H1 (cell line): ENCODE results near the gene RABGGTA. TPM values are rescaled to one million over a fixed set of nuclear protein-coding genes. Genes with fewer than 3 reads are reported as not detected.

Source experiments
- CTCF ChIA-PET: fragments of 300-600 bp; sonication (Branson Sonifier 250); formaldehyde crosslinking; loops from one replicate; lab custom pipeline; 2021; ENCODE audit not compliant: partially characterized antibody; lab: Charles Lee
- POLR2A ChIA-PET: fragments of 300-600 bp; sonication (Branson Sonifier 250); formaldehyde crosslinking; loops from one replicate; lab custom pipeline; 2021; ENCODE audit warnings: inconsistent platforms; ENCODE audit not compliant: partially characterized antibody; lab: Charles Lee
- DNase-seq, 2 experiments: peaks; one replicate each; pipeline versions ENCODE4 v3.0.0 to v3.0.0-alpha.2; 2010 to 2022; ENCODE audit warnings: low spot score in 2 of 2, low read depth in 1 of 2, mixed read lengths in 1 of 2
- FAIRE-seq: peaks from 2 replicates; lab custom pipeline; 2011; peaks lifted over from hg19 to GRCh38; lab: Jason Lieb, UNC
- H2AFZ ChIP-seq: 2 replicates; pipeline ENCODE4 v1.8.1; 2012; ENCODE audit warnings: low read length, inconsistent platforms
- H2AK5ac ChIP-seq: 2 replicates; pipeline ENCODE4 v1.6.1; 2013; ENCODE audit warnings: low read depth, low read length
- H2BK120ac ChIP-seq: replicated peaks from 2 replicates; pipeline ENCODE3; 2013; ENCODE audit warnings: low read depth, low read length, inconsistent platforms
- H2BK12ac ChIP-seq: 2 replicates; pipeline ENCODE4 v1.6.1; 2013; ENCODE audit warnings: low read depth, low read length
- H2BK15ac ChIP-seq: 2 replicates; pipeline ENCODE4 v1.6.1; 2013; ENCODE audit warnings: low read length
- H2BK20ac ChIP-seq: 2 replicates; pipeline ENCODE4 v1.6.1; 2013; ENCODE audit warnings: low read length
- H2BK5ac ChIP-seq: 2 replicates; pipeline ENCODE4 v1.6.1; 2013; ENCODE audit warnings: low read depth, low read length
- H3K14ac ChIP-seq: 2 replicates; pipeline ENCODE4 v1.6.1; 2013; ENCODE audit warnings: inconsistent platforms; ENCODE audit not compliant: insufficient read length
- H3K18ac ChIP-seq: 2 replicates; pipeline ENCODE4 v1.6.1; 2013; ENCODE audit warnings: low read length; ENCODE audit errors: extremely low read depth
- H3K23ac ChIP-seq: 2 replicates; pipeline ENCODE4 v1.6.1; 2013; ENCODE audit warnings: inconsistent platforms; ENCODE audit not compliant: insufficient read length
- H3K23me2 ChIP-seq: 2 replicates; pipeline ENCODE4 v1.6.1; 2013; ENCODE audit warnings: low read depth, low read length
- H3K27ac ChIP-seq: 2 replicates; pipeline ENCODE4 v1.6.1; 2011; ENCODE audit warnings: low read depth, low read length, inconsistent platforms
- H3K27me3 ChIP-seq, 4 experiments: replicated peaks in 1 of 4; 1 replicate in 1 of 4; 2 replicates in 3 of 4; pipeline versions ENCODE4 v1.6.1 to v1.8.1; 2011 to 2013; ENCODE audit warnings: low read length in 3 of 4, mild to moderate bottlenecking in 3 of 4, inconsistent platforms in 2 of 4, mixed read lengths in 2 of 4, moderate library complexity in 1 of 4; ENCODE audit not compliant: control insufficient read depth in 3 of 4, insufficient read depth in 3 of 4; ENCODE audit errors: extremely low read depth in 1 of 4
- H3K36me3 ChIP-seq, 4 experiments: 2 replicates each; pipeline versions ENCODE4 v1.6.1 to v1.8.1; 2011 to 2013; ENCODE audit warnings: mild to moderate bottlenecking in 4 of 4, low read length in 3 of 4, moderate library complexity in 2 of 4, control low read depth in 1 of 4, inconsistent platforms in 1 of 4; ENCODE audit not compliant: insufficient read depth in 4 of 4, control insufficient read depth in 2 of 4
- H3K4ac ChIP-seq: replicated peaks from 2 replicates; pipeline ENCODE3; 2013; ENCODE audit warnings: low read length, low read depth, mixed read lengths, inconsistent platforms; ENCODE audit not compliant: insufficient read length
- H3K4me1 ChIP-seq, 4 experiments: replicated peaks in 1 of 4; 1 replicate in 1 of 4; 2 replicates in 3 of 4; pipeline versions ENCODE4 v1.6.1 to v1.8.1; 2011 to 2013; ENCODE audit warnings: low read length in 3 of 4, inconsistent platforms in 2 of 4, mixed read lengths in 1 of 4; ENCODE audit not compliant: insufficient read depth in 4 of 4, control insufficient read depth in 3 of 4
- H3K4me2 ChIP-seq, 2 experiments: 2 replicates each; pipeline versions ENCODE4 v1.6.1 to v1.8.1; 2011 to 2013; ENCODE audit warnings: low read depth in 2 of 2, low read length in 2 of 2, control low read depth in 1 of 2, inconsistent platforms in 1 of 2, mild to moderate bottlenecking in 1 of 2; ENCODE audit not compliant: insufficient read depth in 1 of 2
- H3K4me3 ChIP-seq, 4 experiments: fragments of 200-600, 300-600 bp in 1 of 4; sonication (generic), shearing (Covaris generic), sonication (Bioruptor Twin) in 1 of 4; 2 replicates each; pipeline versions ENCODE4 v1.5.1 to v1.8.1; 2011 to 2016; ENCODE audit warnings: low read length in 4 of 4, low read depth in 3 of 4, control low read depth in 2 of 4, inconsistent platforms in 2 of 4, mild to moderate bottlenecking in 2 of 4, mixed read lengths in 1 of 4, moderate library complexity in 1 of 4; ENCODE audit not compliant: insufficient read depth in 2 of 4; ENCODE audit errors: extremely low read depth in 1 of 4
- H3K56ac ChIP-seq: replicated peaks from 2 replicates; pipeline ENCODE3; 2013; ENCODE audit warnings: low read depth, mild to moderate bottlenecking, mixed read lengths, low read length, inconsistent platforms; ENCODE audit not compliant: insufficient read length
- H3K79me1 ChIP-seq: 2 replicates; pipeline ENCODE4 v1.6.1; 2013; ENCODE audit warnings: low read depth, low read length, control low read depth
- H3K79me2 ChIP-seq, 2 experiments: 2 replicates each; pipeline versions ENCODE4 v1.6.1 to v1.8.1; 2012 to 2013; ENCODE audit warnings: low read length in 2 of 2, mild to moderate bottlenecking in 2 of 2, inconsistent platforms in 1 of 2; ENCODE audit not compliant: insufficient read depth in 2 of 2, control insufficient read depth in 1 of 2
- H3K9ac ChIP-seq, 4 experiments: replicated peaks in 1 of 4; 1 replicate in 1 of 4; 2 replicates in 3 of 4; pipeline versions ENCODE4 v1.6.1 to v1.8.1; 2011 to 2013; ENCODE audit warnings: low read depth in 3 of 4, low read length in 3 of 4, control low read depth in 2 of 4, mild to moderate bottlenecking in 2 of 4, moderate library complexity in 2 of 4, inconsistent platforms in 1 of 4; ENCODE audit errors: extremely low read depth in 1 of 4
- H3K9me3 ChIP-seq, 2 experiments: 2 replicates each; pipeline versions ENCODE4 v1.6.1 to v1.8.1; 2012 to 2013; ENCODE audit warnings: mild to moderate bottlenecking in 2 of 2, moderate library complexity in 2 of 2, control low read depth in 1 of 2, inconsistent platforms in 1 of 2, low read depth in 1 of 2, low read length in 1 of 2, mixed read lengths in 1 of 2; ENCODE audit not compliant: insufficient read depth in 2 of 2
- H4K20me1 ChIP-seq, 2 experiments: replicated peaks in 1 of 2; 2 replicates each; pipeline versions ENCODE3 to v1.8.1; 2011 to 2013; ENCODE audit warnings: inconsistent platforms in 2 of 2, low read length in 2 of 2, mild to moderate bottlenecking in 1 of 2; ENCODE audit not compliant: insufficient read depth in 2 of 2, control insufficient read depth in 1 of 2
- H4K5ac ChIP-seq: 2 replicates; pipeline ENCODE4 v1.6.1; 2013; ENCODE audit warnings: low read length, low read depth, mixed read lengths, inconsistent platforms; ENCODE audit not compliant: insufficient read length
- H4K8ac ChIP-seq: 2 replicates; pipeline ENCODE4 v1.8.0; 2013; ENCODE audit warnings: mild to moderate bottlenecking, moderate library complexity, low read length, inconsistent platforms; ENCODE audit not compliant: insufficient read depth; ENCODE audit errors: extremely low read depth
- H4K91ac ChIP-seq: replicated peaks from 2 replicates; pipeline ENCODE3; 2013; ENCODE audit warnings: low read length, mixed read lengths, inconsistent platforms; ENCODE audit not compliant: insufficient read length
- BRCA1 ChIP-seq: IDR thresholded peaks from 2 replicates; pipeline ENCODE4 v1.6.1; 2012; ENCODE audit warnings: low read depth, low read length, improper control_type of control experiment
- CEBPB ChIP-seq: IDR thresholded peaks from 2 replicates; pipeline ENCODE4 v1.6.1; 2012; ENCODE audit warnings: low read depth, low read length
- FOSL1 ChIP-seq: IDR thresholded peaks from 2 replicates; pipeline ENCODE4 v1.6.1; 2011; ENCODE audit warnings: mild to moderate bottlenecking, low read depth, low read length, moderate library complexity; ENCODE audit not compliant: insufficient read depth
- HDAC2 ChIP-seq, 2 experiments: fragments of 300-600 bp in 1 of 2; sonication (generic) in 1 of 2; IDR thresholded peaks; 2 replicates each; pipeline ENCODE4 v1.6.1; 2011 to 2012; ENCODE audit warnings: low read depth in 2 of 2, low read length in 2 of 2, mild to moderate bottlenecking in 2 of 2, moderate library complexity in 2 of 2, borderline replicate concordance in 1 of 2, inconsistent platforms in 1 of 2
- JUND ChIP-seq: IDR thresholded peaks from 2 replicates; pipeline ENCODE4 v1.6.1; 2011; ENCODE audit warnings: mild to moderate bottlenecking, improper control_type of control experiment, low read length
- PHF8 ChIP-seq: fragments of 200-600 bp; sonication (generic); conservative IDR thresholded peaks from 2 replicates; pipeline ENCODE4 v1.7.1; 2012; ENCODE audit warnings: low read depth, mild to moderate bottlenecking, inconsistent platforms, low read length, moderate library complexity
- POLR2AphosphoS5 ChIP-seq: IDR thresholded peaks from 2 replicates; pipeline ENCODE4 v1.6.1; 2011; ENCODE audit warnings: low read depth, low read length
- RNF2 ChIP-seq: fragments of 200-900, 300-1000 bp; sonication (generic); IDR thresholded peaks from 2 replicates; pipeline ENCODE4 v1.7.1; 2016; ENCODE audit warnings: borderline replicate concordance, low read depth, mild to moderate bottlenecking, antibody characterized with exemption, low read length; ENCODE audit not compliant: poor library complexity, severe bottlenecking; ENCODE audit errors: missing control alignments
- SIX5 ChIP-seq: IDR thresholded peaks from 2 replicates; pipeline ENCODE4 v1.6.1; 2011; ENCODE audit warnings: mild to moderate bottlenecking, low read depth, low read length
- SP2 ChIP-seq: IDR thresholded peaks from 2 replicates; pipeline ENCODE4 v1.6.1; 2012; ENCODE audit warnings: mild to moderate bottlenecking, low read length, inconsistent platforms
- SRF ChIP-seq: IDR thresholded peaks from 2 replicates; pipeline ENCODE4 v1.6.1; 2011; ENCODE audit warnings: mild to moderate bottlenecking, low read depth, low read length, moderate library complexity
- SUZ12 ChIP-seq: fragments of 200-600 bp; sonication (generic); IDR thresholded peaks from 2 replicates; pipeline ENCODE4 v1.6.1; 2012; ENCODE audit warnings: mild to moderate bottlenecking, inconsistent platforms, low read length, moderate library complexity, mixed read lengths
- WGBS, 2 experiments: shearing (Covaris generic) in 1 of 2; methylation state at CpG; one replicate each; pipeline versions ENCODE4 v1.1.6 to v1.1.7; 2013 to 2015; ENCODE audit warnings: low lambda C conversion rate in 2 of 2, mixed read lengths in 2 of 2, inconsistent platforms in 1 of 2, low coverage in 1 of 2, missing lambda C conversion rate in 1 of 2; ENCODE audit not compliant: insufficient replicate concordance in 2 of 2, insufficient coverage in 1 of 2, insufficient read length in 1 of 2; ENCODE audit errors: extremely low coverage in 1 of 2, missing lambda C conversion rate in 1 of 2; 5-methylcytosine and 5-hydroxymethylcytosine counted together
- polyA plus RNA-seq, 7 experiments: library from polyadenylated mRNA; depleted of rRNA in 3 of 7; stranded (reverse) in 5 of 7; unstranded in 2 of 7; fragments of >200 nt in 5 of 7; fragments of 200-250 nt in 2 of 7; gene quantifications; 1 replicate in 5 of 7; 2 replicates in 1 of 7; 4 replicates in 1 of 7; pipeline versions ENCODE4 v1.2.1 to v1.2.3, GENCODE V29; 2011 to 2013; ENCODE audit warnings: missing spikeins in 2 of 7, mixed read lengths in 2 of 7
- total RNA-seq: library from RNA; stranded (reverse); fragmentation: NEBNext Ultra II Directional; extraction: Animal tissue kit (Norgen Biotek cat#: 25700); gene quantifications from 2 replicates; pipeline ENCODE4 v1.2.1, GENCODE V29; 2021
- TF ChIP-seq, protein P1 (sequence below): IDR thresholded peaks from 2 replicates; pipeline ENCODE4 v1.6.1; 2011; ENCODE audit warnings: low read depth, mild to moderate bottlenecking, low read length; ENCODE audit not compliant: insufficient read depth

Gene RABGGTA
- total and polyA plus RNA-seq, 2 of the 8 experiments (the other 6 are each of a cell fraction or from before 2014, with no cell fraction given): 16.0 to 49.8 TPM

DNA sequence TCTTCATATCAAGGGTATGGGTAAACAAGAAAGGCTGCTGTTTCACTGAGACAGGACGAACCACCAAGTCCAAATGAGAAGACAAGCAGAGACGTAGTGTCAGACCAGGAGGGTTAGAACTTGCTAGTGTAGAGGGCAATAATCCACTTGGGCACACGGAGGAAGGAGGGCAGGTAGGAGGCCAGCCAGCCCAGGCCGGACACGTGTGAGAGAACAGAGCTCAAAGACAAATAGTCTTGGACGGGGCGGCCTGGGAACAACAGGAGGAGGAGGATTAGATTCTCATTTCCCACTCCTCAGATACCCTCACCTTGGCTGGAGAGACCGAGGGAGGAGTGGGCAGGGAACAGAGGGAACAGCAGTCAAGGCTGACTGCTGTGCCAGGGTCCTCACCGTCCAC is 19.3 kb upstream of the RABGGTA start:
- Histone ChIP-seq H4K8ac (peak overlapping the region; percentile 15; the same call in 1 of the 2 replicates), H2BK5ac (no peak overlapping the region), H3K4ac (no peak overlapping the region), H3K18ac (no peak overlapping the region), H3K79me1 (no peaks in the 10 kb centered on the region), H2BK15ac (no peak overlapping the region), H2BK120ac (no peak overlapping the region), H3K14ac (no peak overlapping the region), H3K27me3 (no peaks in the 10 kb centered on the region), H2AK5ac (no peak overlapping the region), H3K9me3 (no peaks in the 10 kb centered on the region), H2BK20ac (no peak overlapping the region), H3K27ac (no peak overlapping the region), H3K79me2 (no peaks in the 10 kb centered on the region), H3K36me3 (peaks cover under 1 to 10% (median 5%) of the 10 kb centered on the region in 4 experiments; a peak in 4 of 8 replicates), H3K56ac (no peak overlapping the region), H3K4me1 (no peaks in the 10 kb centered on the region), H3K4me2 (no peak overlapping the region), H3K23me2 (no peaks in the 10 kb centered on the region), H4K91ac (no peak overlapping the region), H3K23ac (no peak overlapping the region), H2AFZ (no peak overlapping the region), H4K20me1 (peaks cover 2 to 4% of the 10 kb centered on the region in 2 experiments), H3K4me3 (no peak overlapping the region), H3K9ac (no peak overlapping the region), H2BK12ac (no peak overlapping the region), H4K5ac (no peak overlapping the region)
- POLR2A ChIA-PET: interaction anchor here (1.1 to 2.0 kb wide), 4 partner anchors 9 to 19 kb away, joined by 4 to 9 read pairs (median 6); partner anchors contain the start of genes CIDEB, DHRS1, NOP9 and RABGGTA
- CTCF ChIA-PET: interaction anchor here (1.0 to 5.5 kb wide), 8 partner anchors 9 to 130 kb away, joined by 3 to 51 read pairs (median 20); partner anchors contain the start of genes CIDEB, IRF9, RABGGTA and TINF2
- WGBS, 2 experiments: 91% methylated on average over 9 of the region's 9 CpGs; no CpG with 5 or more reads in 1 of the 2 experiments
- no peak for DNase-seq
- no peak for FAIRE-seq
- no peak for TF ChIP-seq JUND
- TF ChIP-seq RNF2: no peak
- no peak for TF ChIP-seq POLR2AphosphoS5
- no peak for TF ChIP-seq SRF
- TF ChIP-seq FOSL1: no peak
- no peak for TF ChIP-seq SP2
- no peak for TF ChIP-seq SUZ12
- no peak for TF ChIP-seq BRCA1
- TF ChIP-seq PHF8: no peak
- TF ChIP-seq, protein P1, sequence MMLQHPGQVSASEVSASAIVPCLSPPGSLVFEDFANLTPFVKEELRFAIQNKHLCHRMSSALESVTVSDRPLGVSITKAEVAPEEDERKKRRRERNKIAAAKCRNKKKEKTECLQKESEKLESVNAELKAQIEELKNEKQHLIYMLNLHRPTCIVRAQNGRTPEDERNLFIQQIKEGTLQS: no peak
- TF ChIP-seq HDAC2 (IDR thresholded peaks at IDR 0.05; ENCODE audit: borderline replicate concordance in 1 of 2, low read depth in 2 of 2, low read length in 2 of 2): no peak
- no peak for TF ChIP-seq CEBPB
- no peak for TF ChIP-seq SIX5
